ENCODE measurements around the gene G3BP1. TPM values are rescaled to one million over a fixed set of nuclear protein-coding genes. Genes with fewer than 3 reads are reported as not detected.
"Not testable (repeated sequence)": the region's sequence is repeated elsewhere in the genome, so short reads cannot be mapped to it uniquely, and the experiment has no call there.

The G3BP1 gene
- total RNA-seq, 4 donors from 2014 or later, result 110 to 180 (median 114) TPM

DNA sequence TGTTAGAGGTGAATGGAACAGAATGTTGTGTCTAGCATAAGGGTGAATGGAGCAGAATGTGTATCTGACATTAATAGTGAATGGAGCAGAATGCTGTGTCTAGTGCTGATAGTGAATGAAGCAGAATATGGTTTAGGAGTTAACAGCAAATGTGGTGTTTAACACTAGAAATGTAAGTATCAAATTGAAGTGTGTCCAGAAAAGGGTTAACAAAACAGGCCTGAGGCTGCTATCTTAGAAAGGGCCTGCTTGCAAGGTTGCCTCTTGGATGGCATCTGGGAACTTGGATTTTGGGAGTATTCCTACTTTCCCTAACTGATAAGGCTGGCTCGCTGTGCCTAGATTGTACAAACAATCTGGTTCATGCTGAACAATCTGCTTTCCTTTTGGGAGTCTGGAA is 76.1 kb downstream of the G3BP1 start:
- ATAC-seq (ENCODE audit: low FRiP score) (no peak), DNase-seq (ENCODE audit: low spot score) (no peak)
- TF ChIP-seq CTCF (IDR thresholded peaks at IDR 0.05), result no peak

DNA sequence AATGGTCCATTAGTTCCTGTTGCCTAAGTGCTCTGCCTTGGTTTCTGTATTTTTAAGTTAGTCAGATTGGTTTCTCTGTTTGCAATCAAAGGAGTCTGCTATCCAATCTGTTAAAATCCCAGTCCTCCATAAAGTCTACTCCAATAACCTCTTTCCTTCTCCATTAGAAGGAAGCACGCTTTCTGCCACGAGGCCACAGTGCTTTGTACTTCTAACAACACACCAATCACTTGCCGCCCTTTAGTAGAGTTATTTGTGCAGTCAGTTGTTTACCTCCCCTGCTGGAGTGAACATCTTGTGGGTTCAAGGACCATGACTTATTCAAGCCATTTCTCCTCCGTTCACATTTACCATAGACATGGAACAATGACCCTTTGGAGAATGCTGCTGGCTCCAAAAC is 83.9 kb downstream of the G3BP1 start:
- TF ChIP-seq CTCF (IDR thresholded peaks at IDR 0.05), result no peak
- no peak for DNase-seq (ENCODE audit: low spot score)
- no peak for ATAC-seq (ENCODE audit: low FRiP score)

GRCh38 chr5:151856861-151857260 is 85.1 kb downstream of the G3BP1 start:
- no peak for TF ChIP-seq CTCF (IDR thresholded peaks at IDR 0.05)
- ATAC-seq (ENCODE audit: low FRiP score), result no peak
- DNase-seq (ENCODE audit: low spot score), result no peak

DNA sequence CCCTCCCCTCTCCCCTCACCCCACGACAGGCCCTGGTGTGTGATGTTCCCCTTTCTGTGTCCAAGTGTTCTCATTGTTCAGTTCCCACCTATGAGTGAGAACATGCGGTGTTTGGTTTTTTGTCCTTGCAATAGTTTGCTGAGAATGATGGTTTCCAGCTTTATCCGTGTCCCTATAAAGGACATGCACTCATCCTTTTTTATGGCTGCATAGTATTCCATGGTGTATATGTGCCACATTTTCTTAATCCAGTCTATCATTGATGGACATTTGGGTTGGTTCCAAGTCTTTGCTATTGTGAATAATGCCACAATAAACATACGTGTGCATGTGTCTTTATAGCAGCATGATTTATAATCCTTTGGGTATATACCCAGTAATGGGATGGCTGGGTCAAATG is 89.1 kb downstream of the G3BP1 start:
- DNase-seq (ENCODE audit: low spot score); ATAC-seq (ENCODE audit: low FRiP score): not testable (repeated sequence)

Other genes starting within 250 kb of the G3BP1 start
- under 1 TPM in 2 of 4 donors, not detected in 2; 0.24 to 0.25 TPM for gene FAT2, start 180.6 kb upstream of the G3BP1 start, total RNA-seq
- 1,000 to 10,000 TPM in 1 of 4 donors, 100 to 1,000 TPM in 3; 579 to 1,303 (median 656) TPM for gene SPARC, start 85.0 kb upstream of the G3BP1 start, total RNA-seq
- 100 to 1,000 TPM in 2 of 4 donors, 10 to 100 TPM in 2; 81.5 to 162 (median 109) TPM for gene ATOX1, start 13.3 kb upstream of the G3BP1 start, total RNA-seq
- gene GLRA1, start 152.9 kb downstream of the G3BP1 start, total RNA-seq, result not detected